ENCODE results near the gene MORN5.

MORN5 gene

DNA sequence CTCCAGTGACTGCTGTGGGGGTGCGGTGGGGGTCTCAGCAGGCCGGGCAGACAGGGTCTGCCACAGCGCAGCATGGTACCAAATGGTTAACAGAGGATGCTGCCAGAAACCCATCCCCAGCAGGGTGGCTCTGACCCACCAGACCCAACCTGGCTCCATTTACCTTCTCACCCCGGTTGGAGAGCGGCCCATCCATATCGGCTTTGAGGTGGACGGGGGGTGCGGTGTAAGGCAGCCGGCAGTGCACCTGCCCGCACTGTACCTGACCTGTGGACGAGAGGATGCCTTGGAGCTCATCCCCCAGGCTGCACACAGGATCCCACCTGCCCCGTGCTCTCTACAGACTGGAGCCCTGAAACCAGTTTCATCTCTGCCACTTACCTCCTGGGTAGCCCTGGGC lies 49.7 kb downstream of the MORN5 start:
- Histone ChIP-seq H3K4me1 (ENCODE audit: insufficient read depth, low read length) (peaks cover under 1% of the 10 kb centered on the region; the same call in 1 of the 2 replicates), H3K4me3 (ENCODE audit: low read length) (no peak overlapping the region), H3K36me3 (ENCODE audit: insufficient read depth, low read length) (no peaks in the 10 kb centered on the region), H3K27me3 (ENCODE audit: insufficient read depth, low read length) (peaks cover 43% of the 10 kb centered on the region), H3K9ac (ENCODE audit: low read depth, low read length) (no peak overlapping the region), H3K9me3 (ENCODE audit: insufficient read depth, low read depth, low read length) (no peaks in the 10 kb centered on the region), H3K27ac (ENCODE audit: low read depth, low read length) (no peak overlapping the region)
- WGBS = 91% methylated on average over 12 of the region's 12 CpGs

DNA sequence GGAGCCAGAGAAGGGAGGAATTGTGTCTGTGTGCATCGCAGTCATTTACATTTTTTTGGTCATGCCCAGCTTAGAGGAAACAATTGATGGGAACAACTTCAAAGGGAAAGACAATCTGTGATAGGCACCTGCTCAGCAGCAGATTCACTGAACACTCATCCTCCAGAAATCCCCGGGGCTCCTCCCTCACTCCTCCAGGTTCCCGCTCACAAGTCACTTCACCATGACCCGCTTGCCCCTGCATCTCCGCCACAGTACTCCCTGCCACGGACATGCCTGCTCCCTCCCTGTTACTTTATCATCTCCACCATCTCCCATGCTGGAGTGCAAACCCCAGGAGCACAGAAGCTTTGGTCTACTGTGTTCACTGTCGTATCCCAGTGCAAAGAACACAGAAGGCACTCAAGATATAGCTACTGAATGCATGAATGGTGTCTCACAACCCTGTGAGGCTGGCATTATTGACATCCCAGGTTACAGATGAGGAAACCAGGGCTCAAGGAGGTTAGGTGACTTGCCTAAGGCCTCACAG lies 52.8 kb downstream of the MORN5 start:
- no peak overlapping the region for H3K4me3 ChIP-seq (ENCODE audit: low read length)
- H3K9ac ChIP-seq (ENCODE audit: low read depth, low read length) = no peak overlapping the region
- H3K36me3 ChIP-seq (ENCODE audit: insufficient read depth, low read length) = no peaks in the 10 kb centered on the region
- 79% methylated on average over 7 of the region's 7 CpGs for WGBS
- peaks cover 74% of the 10 kb centered on the region for H3K27me3 ChIP-seq (ENCODE audit: insufficient read depth, low read length)
- no peaks in the 10 kb centered on the region; the same call in 1 of the 2 replicates for H3K4me1 ChIP-seq (ENCODE audit: insufficient read depth, low read length)
- no peak overlapping the region for H3K27ac ChIP-seq (ENCODE audit: low read depth, low read length)
- H3K9me3 ChIP-seq (ENCODE audit: insufficient read depth, low read depth, low read length) = no peaks in the 10 kb centered on the region

DNA sequence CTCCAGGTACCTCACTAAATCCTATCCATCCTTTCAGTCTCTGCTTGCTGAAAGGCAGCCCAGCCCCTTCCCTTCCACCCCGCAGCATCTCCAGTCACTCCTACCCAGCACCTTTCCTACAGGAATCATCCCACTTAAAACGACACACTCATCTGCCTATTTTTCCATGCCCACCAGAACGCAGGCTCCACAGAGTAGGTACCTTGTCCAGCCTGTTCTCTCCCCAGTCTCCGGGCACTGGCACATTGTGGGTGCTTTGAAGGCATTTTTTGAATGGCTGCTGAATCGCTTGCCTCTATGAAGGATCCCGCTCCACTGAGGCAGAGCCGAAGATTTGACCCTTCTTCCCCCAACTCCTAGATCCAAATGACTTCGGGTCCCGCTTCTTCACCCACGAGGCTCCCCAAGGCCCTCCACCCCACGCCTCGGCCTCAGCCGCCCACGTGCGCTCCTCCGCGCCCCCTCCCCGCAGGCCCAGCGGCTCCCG lies 53.4 kb downstream of the MORN5 start:
- Histone ChIP-seq H3K27me3 (ENCODE audit: insufficient read depth, low read length) (peaks cover 80% of the 10 kb centered on the region), H3K27ac (ENCODE audit: low read depth, low read length) (no peak overlapping the region), H3K4me3 (ENCODE audit: low read length) (peak overlapping the region; percentile 52), H3K4me1 (ENCODE audit: insufficient read depth, low read length) (no peaks in the 10 kb centered on the region; the same call in 1 of the 2 replicates), H3K36me3 (ENCODE audit: insufficient read depth, low read length) (no peaks in the 10 kb centered on the region), H3K9me3 (ENCODE audit: insufficient read depth, low read depth, low read length) (no peaks in the 10 kb centered on the region), H3K9ac (ENCODE audit: low read depth, low read length) (peak overlapping the region; percentile 59; the same call in 1 of the 2 replicates)
- WGBS = 50% methylated on average over 20 of the region's 20 CpGs

DNA sequence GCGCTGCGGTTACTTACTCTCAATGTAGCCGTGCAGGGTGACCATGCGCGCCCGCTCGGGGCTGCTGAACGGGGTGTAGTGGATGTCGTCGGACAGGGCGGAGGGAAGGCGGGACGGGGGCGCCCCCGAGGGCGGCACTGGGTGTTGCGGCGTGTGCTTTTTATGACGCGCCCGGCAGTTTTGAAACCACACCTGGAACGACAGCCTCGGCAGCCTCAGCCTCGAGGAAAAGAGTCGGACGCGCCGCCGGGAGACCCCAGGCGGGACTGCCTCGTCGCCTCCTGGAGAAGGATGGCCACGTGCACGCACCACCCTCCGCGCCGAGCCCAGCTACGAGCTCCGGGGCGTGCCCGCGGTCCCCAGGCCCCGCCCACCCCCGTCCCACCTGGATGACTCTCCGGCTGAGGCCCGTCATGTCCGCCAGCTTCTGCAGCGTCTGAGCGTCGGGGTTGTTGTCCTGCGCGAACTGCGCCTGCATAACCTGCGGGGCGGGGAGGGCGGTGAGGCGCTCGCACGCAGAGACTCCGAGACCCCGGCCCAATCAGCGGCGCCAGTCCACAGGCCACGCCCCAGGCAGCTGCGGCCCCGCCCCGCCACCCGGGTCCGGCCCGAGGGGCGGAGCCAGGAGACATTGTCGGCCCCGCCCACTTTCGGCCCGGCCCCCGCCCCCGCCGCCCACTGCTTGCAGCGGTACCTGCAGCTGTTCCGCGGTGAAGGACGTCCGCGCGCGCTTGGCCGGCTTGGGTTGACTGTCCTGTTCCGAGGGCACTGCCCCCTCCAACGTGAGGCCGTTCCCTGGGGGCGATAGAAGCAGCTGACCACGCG lies 54.1 kb downstream of the MORN5 start:
- Histone ChIP-seq H3K9ac (ENCODE audit: low read depth, low read length) (peak overlapping the region; percentile 59; the same call in 1 of the 2 replicates), H3K9me3 (ENCODE audit: insufficient read depth, low read depth, low read length) (no peaks in the 10 kb centered on the region), H3K4me1 (ENCODE audit: insufficient read depth, low read length) (no peaks in the 10 kb centered on the region; the same call in 1 of the 2 replicates), H3K36me3 (ENCODE audit: insufficient read depth, low read length) (no peaks in the 10 kb centered on the region), H3K4me3 (ENCODE audit: low read length) (peak overlapping the region; percentile 52), H3K27ac (ENCODE audit: low read depth, low read length) (no peak overlapping the region), H3K27me3 (ENCODE audit: insufficient read depth, low read length) (peaks cover 87% of the 10 kb centered on the region)
- WGBS = 2% methylated on average over 93 of the region's 93 CpGs

DNA sequence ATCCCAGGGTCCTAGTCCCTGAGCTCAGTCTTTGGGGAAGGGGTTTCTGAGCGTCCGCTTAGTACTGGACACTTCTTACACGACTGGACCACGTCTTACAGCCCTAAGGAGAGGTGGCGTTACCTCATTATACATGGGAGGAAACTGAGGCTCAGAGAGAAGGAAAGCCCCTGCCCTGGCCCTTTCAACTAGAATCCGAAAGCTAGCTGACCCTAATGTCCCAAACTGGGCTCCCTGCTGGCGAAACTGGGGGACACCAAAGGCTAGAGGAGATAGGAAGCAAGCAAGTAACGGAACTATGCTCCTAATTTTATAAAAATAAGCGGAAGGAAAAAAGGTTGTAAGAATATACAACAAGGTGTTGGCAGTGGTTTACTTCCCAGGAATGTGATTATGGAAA lies 54.8 kb downstream of the MORN5 start:
- Histone ChIP-seq H3K27ac (ENCODE audit: low read depth, low read length) (no peak overlapping the region), H3K9ac (ENCODE audit: low read depth, low read length) (no peak overlapping the region), H3K9me3 (ENCODE audit: insufficient read depth, low read depth, low read length) (no peaks in the 10 kb centered on the region), H3K36me3 (ENCODE audit: insufficient read depth, low read length) (no peaks in the 10 kb centered on the region), H3K4me1 (ENCODE audit: insufficient read depth, low read length) (peaks cover 1% of the 10 kb centered on the region; the same call in 1 of the 2 replicates), H3K27me3 (ENCODE audit: insufficient read depth, low read length) (peaks cover 94% of the 10 kb centered on the region), H3K4me3 (ENCODE audit: low read length) (peak overlapping the region; percentile 52)
- WGBS = 45% methylated on average over 9 of the region's 9 CpGs

DNA sequence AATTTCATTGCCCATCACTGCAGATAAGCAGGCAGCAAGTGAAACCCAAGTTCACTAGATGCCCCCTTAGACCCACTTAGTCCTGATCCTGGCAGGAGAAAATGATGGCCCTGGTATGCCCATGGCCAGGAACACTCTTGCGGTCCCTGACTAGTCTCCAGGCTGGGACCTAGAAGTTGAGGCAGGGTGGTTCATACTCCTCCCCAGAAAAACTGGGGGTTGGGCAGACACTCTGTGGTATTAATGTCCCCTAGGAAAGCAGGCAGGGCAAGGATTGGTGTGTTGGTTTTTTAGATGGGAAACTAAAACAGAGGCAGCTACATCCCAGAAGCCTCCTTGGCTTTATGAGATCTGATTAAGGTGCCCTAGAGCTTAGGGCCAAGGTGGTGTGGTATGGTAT lies 56.0 kb downstream of the MORN5 start:
- Histone ChIP-seq H3K36me3 (ENCODE audit: insufficient read depth, low read length) (no peaks in the 10 kb centered on the region), H3K4me1 (ENCODE audit: insufficient read depth, low read length) (peaks cover 13% of the 10 kb centered on the region), H3K27ac (ENCODE audit: low read depth, low read length) (no peak overlapping the region), H3K27me3 (ENCODE audit: insufficient read depth, low read length) (peaks cover 99% of the 10 kb centered on the region), H3K4me3 (ENCODE audit: low read length) (no peak overlapping the region), H3K9ac (ENCODE audit: low read depth, low read length) (no peak overlapping the region), H3K9me3 (ENCODE audit: insufficient read depth, low read depth, low read length) (no peaks in the 10 kb centered on the region)
- 95% methylated on average over 1 of the region's 1 CpG for WGBS

DNA sequence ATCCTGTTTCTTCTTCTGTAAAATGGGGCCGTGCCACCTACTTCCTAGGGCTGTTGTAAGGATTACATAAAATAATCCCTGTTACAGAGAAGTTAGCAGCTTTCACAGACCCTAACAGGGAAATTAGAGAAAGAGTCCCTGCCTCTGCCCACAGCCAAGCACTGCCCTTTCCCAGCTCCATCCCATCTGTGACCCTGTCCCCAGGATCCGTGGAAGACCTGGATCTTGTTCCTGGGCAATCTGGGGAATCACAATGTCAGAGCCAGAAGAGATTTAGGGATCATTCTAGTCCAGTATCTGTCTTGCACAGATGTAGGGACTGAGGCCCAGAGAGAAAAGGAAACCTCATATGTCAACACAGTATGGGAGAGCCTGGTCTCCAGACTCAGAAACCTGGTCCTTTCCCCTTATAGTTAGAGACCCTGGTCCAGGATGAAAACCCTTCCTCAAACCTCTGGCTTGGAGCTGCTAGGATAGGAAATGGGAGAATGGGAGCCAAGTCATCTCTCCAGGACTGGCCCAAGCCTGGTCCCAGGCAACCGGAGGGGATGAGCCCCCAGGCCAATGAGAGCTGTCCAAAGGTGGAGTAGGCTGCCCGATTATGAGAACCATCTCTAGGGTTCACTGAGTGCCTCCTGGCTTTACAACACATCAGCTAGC lies 56.6 kb downstream of the MORN5 start:
- no peak overlapping the region for H3K9ac ChIP-seq (ENCODE audit: low read depth, low read length)
- no peak overlapping the region for H3K27ac ChIP-seq (ENCODE audit: low read depth, low read length)
- H3K9me3 ChIP-seq (ENCODE audit: insufficient read depth, low read depth, low read length) = no peaks in the 10 kb centered on the region
- H3K27me3 ChIP-seq (ENCODE audit: insufficient read depth, low read length) = peaks cover 99% of the 10 kb centered on the region
- 0 out of 2 replicates have a peak overlapping the region, but pooled peaks have one; percentile 26 for H3K4me3 ChIP-seq (ENCODE audit: low read length)
- H3K36me3 ChIP-seq (ENCODE audit: insufficient read depth, low read length) = no peaks in the 10 kb centered on the region
- H3K4me1 ChIP-seq (ENCODE audit: insufficient read depth, low read length) = peaks cover 15% of the 10 kb centered on the region
- 49% methylated on average over 4 of the region's 4 CpGs for WGBS

DNA sequence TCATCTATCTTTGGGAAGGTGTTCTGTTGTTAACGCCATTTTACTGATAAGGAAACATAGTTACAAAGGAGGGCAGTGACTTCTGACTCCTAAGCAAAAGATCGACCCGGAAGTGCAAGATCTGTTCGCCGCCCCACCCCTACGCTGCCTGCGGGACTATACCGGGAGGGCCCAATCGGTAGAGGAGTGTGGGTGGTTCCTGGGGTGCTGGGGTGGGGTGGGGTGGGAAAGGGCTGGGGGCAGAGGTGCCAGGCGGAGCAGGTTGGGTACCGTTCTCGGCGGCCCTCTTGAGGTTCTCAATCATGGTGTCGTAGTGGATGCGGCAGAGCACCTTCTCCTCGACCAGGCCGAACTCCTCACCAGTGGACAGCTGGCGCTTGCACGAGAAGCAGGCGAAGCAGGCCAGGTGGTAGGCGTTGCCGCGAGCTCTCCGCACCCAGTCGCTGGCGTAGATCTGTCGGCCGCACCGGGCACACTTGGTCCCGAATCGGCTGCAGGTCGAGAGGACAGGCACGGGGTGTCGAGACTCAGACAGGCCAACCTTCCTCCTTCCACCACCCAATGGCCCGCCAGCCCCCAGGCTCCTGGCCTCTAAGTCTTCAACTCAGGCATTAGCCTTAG lies 57.2 kb downstream of the MORN5 start:
- Histone ChIP-seq H3K27ac (ENCODE audit: low read depth, low read length) (no peak overlapping the region), H3K27me3 (ENCODE audit: insufficient read depth, low read length) (peaks cover 99% of the 10 kb centered on the region), H3K9me3 (ENCODE audit: insufficient read depth, low read depth, low read length) (no peaks in the 10 kb centered on the region), H3K9ac (ENCODE audit: low read depth, low read length) (no peak overlapping the region), H3K4me1 (ENCODE audit: insufficient read depth, low read length) (peaks cover 19% of the 10 kb centered on the region), H3K4me3 (ENCODE audit: low read length) (peak overlapping the region; percentile 26; the same call in 1 of the 2 replicates), H3K36me3 (ENCODE audit: insufficient read depth, low read length) (no peaks in the 10 kb centered on the region)
- 90% methylated on average over 35 of the region's 35 CpGs for WGBS

DNA sequence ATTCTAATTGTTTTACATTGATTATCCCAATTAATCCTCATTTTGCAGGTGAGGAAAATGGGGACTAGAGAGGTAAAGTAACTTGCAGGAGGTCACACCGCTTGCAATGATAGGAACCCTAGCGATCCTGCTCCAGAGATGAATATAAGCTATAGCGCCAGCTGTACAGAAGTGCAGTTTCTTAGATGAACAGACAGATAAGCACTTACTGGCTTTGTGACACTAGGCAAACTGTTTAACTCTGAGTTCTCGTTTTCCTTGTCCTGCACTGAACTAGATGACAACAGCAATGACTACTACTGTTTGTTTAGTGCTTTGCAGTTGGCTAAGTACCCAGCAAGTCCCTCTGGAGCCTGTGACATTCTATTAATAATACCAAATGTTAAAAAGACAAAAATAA lies 57.9 kb downstream of the MORN5 start:
- Histone ChIP-seq H3K27me3 (ENCODE audit: insufficient read depth, low read length) (peaks cover 99% of the 10 kb centered on the region), H3K36me3 (ENCODE audit: insufficient read depth, low read length) (no peaks in the 10 kb centered on the region)

DNA sequence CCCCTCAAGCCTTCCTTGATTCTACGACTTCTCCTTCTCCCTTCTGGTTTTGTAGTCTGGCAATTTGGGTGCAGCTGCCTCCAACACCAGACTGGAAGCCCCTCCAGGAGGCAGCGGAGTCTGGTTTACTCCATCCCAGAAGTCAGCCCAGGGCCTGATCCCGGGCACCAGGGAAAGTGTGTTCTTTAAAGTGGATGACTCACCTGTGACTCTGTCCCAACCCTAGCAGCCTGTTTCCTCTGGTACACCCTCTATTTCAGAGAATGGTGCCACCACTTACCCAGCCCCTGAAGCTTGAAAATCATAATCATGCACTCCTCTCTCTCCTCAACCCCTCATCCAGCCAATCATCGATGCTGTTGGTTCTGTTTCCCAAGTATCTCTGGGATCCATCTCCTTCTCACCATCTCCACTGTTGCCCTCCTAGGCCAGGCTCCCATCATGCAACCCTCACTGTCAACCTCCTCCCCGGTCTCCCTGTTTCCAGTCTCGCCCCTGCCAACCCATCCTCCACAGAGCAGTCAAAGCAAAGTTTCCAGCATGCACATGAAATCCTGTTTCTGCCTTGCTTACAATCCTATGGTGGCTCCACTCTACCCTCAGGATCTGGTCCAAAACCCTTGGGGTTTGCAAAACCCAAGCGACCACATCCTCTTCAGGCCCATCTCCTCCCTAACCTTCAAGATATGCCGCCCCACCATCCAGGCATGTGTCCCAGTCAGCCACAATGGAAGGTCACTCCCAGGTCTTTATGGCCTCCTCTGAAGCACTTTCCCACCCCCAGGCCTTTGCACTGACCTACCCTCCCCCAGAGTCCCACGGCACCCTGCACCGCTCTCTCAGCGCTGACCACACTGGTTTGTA lies 58.6 kb downstream of the MORN5 start:
- no peaks in the 10 kb centered on the region for H3K9me3 ChIP-seq (ENCODE audit: insufficient read depth, low read depth, low read length)
- H3K27ac ChIP-seq (ENCODE audit: low read depth, low read length) = no peak overlapping the region
- H3K36me3 ChIP-seq (ENCODE audit: insufficient read depth, low read length) = no peaks in the 10 kb centered on the region
- WGBS = 41% methylated on average over 11 of the region's 11 CpGs
- no peak overlapping the region for H3K9ac ChIP-seq (ENCODE audit: low read depth, low read length)
- peak overlapping the region; percentile 46 for H3K4me3 ChIP-seq (ENCODE audit: low read length)
- peaks cover 99% of the 10 kb centered on the region for H3K27me3 ChIP-seq (ENCODE audit: insufficient read depth, low read length)
- H3K4me1 ChIP-seq (ENCODE audit: insufficient read depth, low read length) = peaks cover 19% of the 10 kb centered on the region

More for the DNA sequence above, 57.9 kb downstream of the MORN5 start:
- 90% methylated on average over 4 of the region's 4 CpGs for WGBS
- H3K9me3 ChIP-seq (ENCODE audit: insufficient read depth, low read depth, low read length) = no peaks in the 10 kb centered on the region
- H3K4me3 ChIP-seq (ENCODE audit: low read length) = no peak overlapping the region
- peaks cover 19% of the 10 kb centered on the region for H3K4me1 ChIP-seq (ENCODE audit: insufficient read depth, low read length)
- no peak overlapping the region for H3K9ac ChIP-seq (ENCODE audit: low read depth, low read length)
- no peak overlapping the region for H3K27ac ChIP-seq (ENCODE audit: low read depth, low read length)

All from HUES64 (cell line).